Measurements from ENCODE around the gene OTOA. TPM values are rescaled to one million over a fixed set of nuclear protein-coding genes. Genes with fewer than 3 reads are reported as not detected.

Gene OTOA
- total RNA-seq, 1 donor from 2014 or later, result 0.11 TPM

- Histone ChIP-seq H3K9me3 (ENCODE audit: insufficient read depth, low read depth, low read length) (no peaks in the 10 kb centered on the region), H2AFZ (ENCODE audit: low read depth, low read length) (no peak overlapping the region), H3K9ac (ENCODE audit: low read length) (no peak overlapping the region), H3K4me2 (ENCODE audit: low read length) (no peak overlapping the region), H3K4me1 (ENCODE audit: insufficient read depth, low read length) (no peaks in the 10 kb centered on the region), H3K27ac (ENCODE audit: low read depth, low read length) (no peak overlapping the region), H3K4me3 (ENCODE audit: insufficient read depth, low read depth, low read length) (no peak overlapping the region), H3K79me2 (ENCODE audit: insufficient read depth, low read length) (no peaks in the 10 kb centered on the region), H3K36me3 (ENCODE audit: insufficient read depth, low read length) (no peaks in the 10 kb centered on the region), H4K20me1 (ENCODE audit: insufficient read depth, low read length) (no peaks in the 10 kb centered on the region), H3K27me3 (ENCODE audit: insufficient read depth, low read length) (no peaks in the 10 kb centered on the region)
- DNase-seq (ENCODE audit: low read depth) (no peak), FAIRE-seq (no peak)
- Mint-ChIP-seq H3K27me3 (ENCODE audit: low read depth, unreplicated experiment) (peaks cover 5% of the 10 kb centered on the region), H3K36me3 (ENCODE audit: low read depth, unreplicated experiment) (no peaks in the 10 kb centered on the region), H3K4me1 (ENCODE audit: low read depth, unreplicated experiment) (no peaks in the 10 kb centered on the region), H3K27ac (ENCODE audit: unreplicated experiment) (no peak overlapping the region), H3K9me3 (ENCODE audit: unreplicated experiment) (peaks cover 2% of the 10 kb centered on the region), H3K4me3 (ENCODE audit: unreplicated experiment) (no peak overlapping the region)
- no peak for TF ChIP-seq EZH2 (IDR thresholded peaks at IDR 0.05; ENCODE audit: insufficient read depth, low read length)
- TF ChIP-seq CTCF (IDR thresholded peaks at IDR 0.05; ENCODE audit: insufficient read depth, low read depth, low read length), result no peak
These were observed 30.8 kb downstream of the OTOA start for GRCh38 chr16:21694609-21695008.

- Histone ChIP-seq H2AFZ (ENCODE audit: low read depth, low read length) (no peak overlapping the region), H3K27ac (ENCODE audit: low read depth, low read length) (no peak overlapping the region), H3K4me3 (ENCODE audit: insufficient read depth, low read depth, low read length) (no peak overlapping the region), H3K9me3 (ENCODE audit: insufficient read depth, low read depth, low read length) (no peaks in the 10 kb centered on the region), H3K9ac (ENCODE audit: low read length) (no peak overlapping the region), H3K36me3 (ENCODE audit: insufficient read depth, low read length) (no peaks in the 10 kb centered on the region), H3K4me1 (ENCODE audit: insufficient read depth, low read length) (no peaks in the 10 kb centered on the region), H4K20me1 (ENCODE audit: insufficient read depth, low read length) (no peaks in the 10 kb centered on the region), H3K4me2 (ENCODE audit: low read length) (no peak overlapping the region), H3K27me3 (ENCODE audit: insufficient read depth, low read length) (no peaks in the 10 kb centered on the region), H3K79me2 (ENCODE audit: insufficient read depth, low read length) (no peaks in the 10 kb centered on the region)
- no peaks in the 10 kb centered on the region for H3K4me1 Mint-ChIP-seq (ENCODE audit: low read depth, unreplicated experiment)
- H3K27me3 Mint-ChIP-seq (ENCODE audit: low read depth, unreplicated experiment), result peaks cover 5% of the 10 kb centered on the region
- no peaks in the 10 kb centered on the region for H3K36me3 Mint-ChIP-seq (ENCODE audit: low read depth, unreplicated experiment)
- TF ChIP-seq EZH2 (IDR thresholded peaks at IDR 0.05; ENCODE audit: insufficient read depth, low read length) (no peak), CTCF (IDR thresholded peaks at IDR 0.05; ENCODE audit: insufficient read depth, low read depth, low read length) (no peak)
- DNase-seq (ENCODE audit: low read depth), result no peak
- H3K4me3 Mint-ChIP-seq (ENCODE audit: unreplicated experiment), result no peak overlapping the region
- no peaks in the 10 kb centered on the region for H3K9me3 Mint-ChIP-seq (ENCODE audit: unreplicated experiment)
- FAIRE-seq, result no peak
- no peak overlapping the region for H3K27ac Mint-ChIP-seq (ENCODE audit: unreplicated experiment)
These were observed 33.3 kb downstream of the OTOA start for GRCh38 chr16:21697032-21697431.

- FAIRE-seq, result no peak
- Histone ChIP-seq H3K9ac (ENCODE audit: low read length) (no peak overlapping the region), H3K4me3 (ENCODE audit: insufficient read depth, low read depth, low read length) (no peak overlapping the region), H3K4me2 (ENCODE audit: low read length) (no peak overlapping the region), H3K9me3 (ENCODE audit: insufficient read depth, low read depth, low read length) (no peaks in the 10 kb centered on the region), H4K20me1 (ENCODE audit: insufficient read depth, low read length) (no peaks in the 10 kb centered on the region), H3K36me3 (ENCODE audit: insufficient read depth, low read length) (no peaks in the 10 kb centered on the region), H3K4me1 (ENCODE audit: insufficient read depth, low read length) (no peaks in the 10 kb centered on the region), H3K79me2 (ENCODE audit: insufficient read depth, low read length) (no peaks in the 10 kb centered on the region), H2AFZ (ENCODE audit: low read depth, low read length) (no peak overlapping the region), H3K27me3 (ENCODE audit: insufficient read depth, low read length) (no peaks in the 10 kb centered on the region), H3K27ac (ENCODE audit: low read depth, low read length) (no peak overlapping the region)
- Mint-ChIP-seq H3K4me1 (ENCODE audit: low read depth, unreplicated experiment) (no peaks in the 10 kb centered on the region), H3K27me3 (ENCODE audit: low read depth, unreplicated experiment) (peaks cover 5% of the 10 kb centered on the region), H3K27ac (ENCODE audit: unreplicated experiment) (no peak overlapping the region), H3K4me3 (ENCODE audit: unreplicated experiment) (no peak overlapping the region), H3K36me3 (ENCODE audit: low read depth, unreplicated experiment) (no peaks in the 10 kb centered on the region), H3K9me3 (ENCODE audit: unreplicated experiment) (no peaks in the 10 kb centered on the region)
- TF ChIP-seq EZH2 (IDR thresholded peaks at IDR 0.05; ENCODE audit: insufficient read depth, low read length) (no peak), CTCF (IDR thresholded peaks at IDR 0.05; ENCODE audit: insufficient read depth, low read depth, low read length) (no peak)
- DNase-seq (ENCODE audit: low read depth), result no peak
These were observed 34.6 kb downstream of the OTOA start for GRCh38 chr16:21698169-21699032.

Measured in astrocyte (in vitro differentiated cells and primary cell).